CD14-positive monocyte (primary cell): ENCODE results near the gene ARNT2. TPM values are rescaled to one million over a fixed set of nuclear protein-coding genes. Genes with fewer than 3 reads are reported as not detected.

Experiments
- DNase-seq, 3 donors: peaks; one replicate each; pipeline ENCODE4 v3.0.0-alpha.2; 2011 to 2022
- H2AFZ ChIP-seq: 2 replicates; pipeline ENCODE4 v1.6.0; 2012; ENCODE audit warnings: mild to moderate bottlenecking, low read depth, low read length, inconsistent platforms; ENCODE audit not compliant: insufficient read depth, poor library complexity, severe bottlenecking
- H3K27ac ChIP-seq, 2 donors: 1 replicate in 1 of 2; 2 replicates in 1 of 2; pipeline ENCODE4 v1.5.1; 2012 to 2013; ENCODE audit warnings: low read length in 2 of 2, control low read depth in 1 of 2, inconsistent platforms in 1 of 2, low read depth in 1 of 2, mild to moderate bottlenecking in 1 of 2
- H3K27me3 ChIP-seq, 2 donors: one replicate each; pipeline versions ENCODE4 v1.6.0 to v1.6.1; 2011 to 2013; ENCODE audit warnings: low read length in 2 of 2; ENCODE audit not compliant: control insufficient read depth in 2 of 2, insufficient read depth in 2 of 2
- H3K36me3 ChIP-seq, 2 donors: replicated peaks in 1 of 2; 1 replicate in 1 of 2; 2 replicates in 1 of 2; pipeline versions ENCODE4 v1.5.1 to v1.6.1; 2012 to 2013; ENCODE audit warnings: low read length in 2 of 2, control low read depth in 1 of 2, inconsistent platforms in 1 of 2, mild to moderate bottlenecking in 1 of 2; ENCODE audit not compliant: insufficient read depth in 2 of 2, control insufficient read depth in 1 of 2
- H3K4me1 ChIP-seq, 2 donors: 1 replicate in 1 of 2; 2 replicates in 1 of 2; pipeline versions ENCODE4 v1.5.1 to v1.6.1; 2012 to 2013; ENCODE audit warnings: low read length in 2 of 2, control low read depth in 1 of 2, inconsistent platforms in 1 of 2, mild to moderate bottlenecking in 1 of 2, moderate library complexity in 1 of 2; ENCODE audit not compliant: insufficient read depth in 2 of 2, control insufficient read depth in 1 of 2
- H3K4me2 ChIP-seq: replicated peaks from 2 replicates; pipeline ENCODE3; 2012; ENCODE audit warnings: low read length, moderate library complexity, mild to moderate bottlenecking; ENCODE audit not compliant: poor library complexity, severe bottlenecking; ENCODE audit errors: extremely low read depth
- H3K4me3 ChIP-seq, 3 experiments: fragments of 200-600 bp in 1 of 3; sonication (generic) in 1 of 3; replicated peaks in 1 of 3; 1 replicate in 2 of 3; 2 replicates in 1 of 3; pipeline ENCODE4 v1.5.1; 2011 to 2013; ENCODE audit warnings: low read length in 3 of 3, mild to moderate bottlenecking in 3 of 3, control low read depth in 2 of 3, low read depth in 2 of 3, inconsistent platforms in 1 of 3, moderate library complexity in 1 of 3
- H3K79me2 ChIP-seq: 2 replicates; pipeline ENCODE4 v1.6.0; 2012; ENCODE audit warnings: mild to moderate bottlenecking, control low read depth, inconsistent platforms, low read length, moderate library complexity; ENCODE audit not compliant: insufficient read depth
- H3K9ac ChIP-seq: 2 replicates; pipeline ENCODE4 v1.6.0; 2017; ENCODE audit warnings: low read length, mild to moderate bottlenecking; ENCODE audit not compliant: insufficient read depth, poor library complexity, severe bottlenecking
- H3K9me3 ChIP-seq, 2 donors: replicated peaks in 1 of 2; 1 replicate in 1 of 2; 2 replicates in 1 of 2; pipeline versions ENCODE4 v1.5.1 to v1.6.1; 2012 to 2013; ENCODE audit warnings: low read length in 2 of 2, control low read depth in 1 of 2; ENCODE audit not compliant: control insufficient read depth in 1 of 2, insufficient read depth in 1 of 2
- H4K20me1 ChIP-seq: 2 replicates; pipeline ENCODE4 v1.6.0; 2012; ENCODE audit warnings: mild to moderate bottlenecking, low read length, control low read depth, moderate library complexity; ENCODE audit not compliant: insufficient read depth
- H3K27ac Mint-ChIP-seq, 7 donors: one replicate each; pipeline ENCODE4 v1.8.0; 2020; ENCODE audit warnings: mild to moderate bottlenecking in 7 of 7, mixed read lengths in 7 of 7, moderate library complexity in 6 of 7, inconsistent platforms in 2 of 7
- H3K27me3 Mint-ChIP-seq, 3 donors: one replicate each; pipeline ENCODE4 v1.8.0; 2021 to 2022; ENCODE audit warnings: low read depth in 3 of 3, mild to moderate bottlenecking in 3 of 3, mixed read lengths in 3 of 3, moderate library complexity in 3 of 3, inconsistent platforms in 1 of 3
- H3K36me3 Mint-ChIP-seq, 2 donors: one replicate each; pipeline ENCODE4 v1.8.0; 2020; ENCODE audit warnings: mixed read lengths in 2 of 2, inconsistent platforms in 1 of 2, mild to moderate bottlenecking in 1 of 2
- H3K4me1 Mint-ChIP-seq: one replicate; pipeline ENCODE4 v1.8.0; 2020; ENCODE audit warnings: mild to moderate bottlenecking, mixed read lengths
- H3K4me3 Mint-ChIP-seq, 2 donors: one replicate each; pipeline ENCODE4 v1.8.0; 2020; ENCODE audit warnings: mild to moderate bottlenecking in 2 of 2, mixed read lengths in 2 of 2, moderate library complexity in 1 of 2
- H3K9me3 Mint-ChIP-seq, 7 donors: one replicate each; pipeline ENCODE4 v1.8.0; 2020 to 2022; ENCODE audit warnings: mixed read lengths in 7 of 7, mild to moderate bottlenecking in 6 of 7, moderate library complexity in 6 of 7, inconsistent platforms in 2 of 7
- CTCF ChIP-seq: fragments of 200-600 bp; IDR thresholded peaks from one replicate; pipeline ENCODE4 v1.8.0; 2022; ENCODE audit warnings: antibody characterized with exemption, mild to moderate bottlenecking
- WGBS: methylation state at CpG from one replicate; pipeline ENCODE4 v1.1.5; 2013; ENCODE audit warnings: missing lambda C conversion rate; ENCODE audit not compliant: insufficient coverage; 5-methylcytosine and 5-hydroxymethylcytosine counted together
- intact Hi-C, 2 donors: fragments of 100-400 bp; cut with micrococcal nuclease; formaldehyde crosslinking; loops; one replicate each; pipeline versions ENCODE4 v1.15.0 to v1.15.1; 2023
- polyA plus RNA-seq, 3 donors: library from polyadenylated mRNA; depleted of rRNA in 1 of 3; unstranded in 2 of 3; stranded (reverse) in 1 of 3; fragments of 300-500 nt in 2 of 3; fragments of >200 nt in 1 of 3; fragmentation: Illumina TruSeq in 2 of 3; gene quantifications; 1 replicate in 2 of 3; 2 replicates in 1 of 3; pipeline ENCODE4 v1.2.3, GENCODE V29; 2012 to 2021

The ARNT2 gene
- polyA plus RNA-seq, 3 donors = not detected

DNA sequence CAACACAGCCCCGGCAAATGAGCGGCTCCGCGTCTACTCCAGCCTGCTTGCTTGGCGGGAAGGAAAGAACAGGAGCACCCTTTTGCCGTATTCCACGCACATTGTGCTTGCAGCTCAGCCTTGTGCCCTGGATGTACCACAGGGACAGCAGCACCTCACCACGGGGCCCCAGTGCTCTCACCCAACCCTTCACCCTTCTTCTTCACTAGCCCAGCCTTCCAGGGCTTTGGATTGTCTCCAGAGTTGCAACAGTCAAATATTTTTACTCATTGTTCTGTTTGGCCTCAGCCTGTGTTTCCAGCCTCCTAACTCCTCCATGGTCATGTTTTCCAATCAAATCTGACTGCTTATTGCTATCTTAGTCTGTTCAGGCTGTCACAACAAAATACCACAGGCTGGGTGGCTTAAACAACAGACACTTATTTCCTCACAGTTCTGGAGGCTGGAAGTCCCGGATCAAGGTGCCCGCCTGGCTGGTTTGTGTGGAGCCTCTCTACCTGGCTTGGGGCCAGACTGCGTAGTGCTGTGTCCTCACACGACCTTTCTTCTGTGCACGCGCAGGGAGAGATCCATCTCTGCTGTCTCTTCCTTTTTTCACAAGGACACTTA, 211.7 kb downstream of the ARNT2 start:
- H3K36me3 ChIP-seq = no peaks in the 10 kb centered on the region
- Mint-ChIP-seq H3K27me3 (peaks cover 0 to 5% (median 1%) of the 10 kb centered on the region in 3 donors), H3K4me3 (no peak overlapping the region), H3K9me3 (no peaks in the 10 kb centered on the region), H3K27ac (no peak overlapping the region), H3K4me1 (peaks cover 26% of the 10 kb centered on the region), H3K36me3 (no peaks in the 10 kb centered on the region)
- WGBS = 59% methylated on average over 13 of the region's 14 CpGs
- no peaks in the 10 kb centered on the region for H3K79me2 ChIP-seq
- no peak overlapping the region for H3K9ac ChIP-seq
- H3K4me1 ChIP-seq = peaks cover 3 to 8% of the 10 kb centered on the region in 2 donors
- H3K9me3 ChIP-seq = no peaks in the 10 kb centered on the region
- no peak overlapping the region for H3K27ac ChIP-seq
- H3K4me3 ChIP-seq = no peak overlapping the region
- no peaks in the 10 kb centered on the region for H3K27me3 ChIP-seq
- H2AFZ ChIP-seq = no peak overlapping the region
- no peak overlapping the region for H3K4me2 ChIP-seq
- H4K20me1 ChIP-seq = no peaks in the 10 kb centered on the region
- intact Hi-C loops = no loop called here
- TF ChIP-seq CTCF = no peak
- no peak for DNase-seq

DNA sequence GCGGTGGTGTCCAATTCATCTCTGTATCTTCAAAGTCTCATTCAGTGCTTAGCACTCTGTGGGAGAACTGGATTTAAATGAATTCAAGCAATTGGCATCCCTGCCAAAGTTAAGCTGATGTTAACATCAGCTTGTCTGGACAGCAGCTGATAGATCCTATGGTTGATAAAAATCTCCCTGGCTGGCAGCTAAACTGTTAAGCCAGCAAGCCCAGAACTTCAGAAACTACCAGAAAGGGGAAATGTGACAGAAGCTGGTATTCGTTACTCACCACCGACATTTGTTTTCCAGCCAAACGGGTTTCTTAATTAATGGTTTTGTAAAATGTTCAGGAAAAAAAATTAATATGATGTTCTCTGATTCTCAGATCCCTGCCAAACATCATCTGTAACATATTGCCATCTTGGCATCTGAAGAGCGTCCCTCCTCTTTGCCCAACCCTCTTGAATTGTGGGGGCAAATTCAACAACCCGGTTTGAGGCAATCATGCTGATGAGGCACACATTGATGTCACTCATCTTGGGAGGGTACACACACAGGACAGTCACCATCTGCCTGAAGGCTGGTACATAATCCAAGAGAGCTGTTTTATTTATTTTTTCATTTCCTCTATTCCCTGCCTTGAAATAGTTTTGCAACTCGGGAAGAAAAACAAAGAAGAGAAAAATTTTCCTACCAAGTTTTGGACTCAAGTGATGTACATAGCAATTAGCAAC, 214.7 kb downstream of the ARNT2 start:
- Histone ChIP-seq H3K9me3 (no peaks in the 10 kb centered on the region), H3K36me3 (no peaks in the 10 kb centered on the region)

More for the DNA sequence above, 214.7 kb downstream of the ARNT2 start:
- 0% methylated on average over 2 of the region's 7 CpGs for WGBS
- H3K27me3 Mint-ChIP-seq = peaks cover 0 to 2% (median 1%) of the 10 kb centered on the region in 3 donors
- H3K9me3 Mint-ChIP-seq = peaks cover 3 to 15% (median 5%) of the 10 kb centered on the region in 7 donors
- peaks cover 3 to 8% of the 10 kb centered on the region in 2 donors for H3K4me1 ChIP-seq
- no peaks in the 10 kb centered on the region for H3K36me3 Mint-ChIP-seq
- H3K27ac Mint-ChIP-seq = no peak overlapping the region
- no peak overlapping the region for H3K9ac ChIP-seq
- H3K79me2 ChIP-seq = no peaks in the 10 kb centered on the region
- no peak for TF ChIP-seq CTCF
- DNase-seq = peak in 1 of 3 donors; percentile 22
- H4K20me1 ChIP-seq = no peaks in the 10 kb centered on the region
- intact Hi-C loops = no loop called here
- H3K4me3 Mint-ChIP-seq = peak overlapping the region in 1 of 2 donors; percentile 39
- H3K4me3 ChIP-seq = no peak overlapping the region
- no peaks in the 10 kb centered on the region for H3K27me3 ChIP-seq
- H2AFZ ChIP-seq = peak overlapping the region; percentile 4
- peaks cover 26% of the 10 kb centered on the region for H3K4me1 Mint-ChIP-seq
- no peak overlapping the region for H3K27ac ChIP-seq
- H3K4me2 ChIP-seq = no peak overlapping the region
